IPS DF 4.7 (cell line): ENCODE data around the gene GLIS1.
"Not testable (repeated sequence)": the region's sequence is repeated elsewhere in the genome, so short reads cannot be mapped to it uniquely, and the experiment has no call there.

Experiments
- DNase-seq: peaks from one replicate; pipeline ENCODE4 v3.0.0-alpha.2; 2013; ENCODE audit warnings: low spot score; ENCODE audit errors: extremely low read depth

Gene GLIS1

DNA sequence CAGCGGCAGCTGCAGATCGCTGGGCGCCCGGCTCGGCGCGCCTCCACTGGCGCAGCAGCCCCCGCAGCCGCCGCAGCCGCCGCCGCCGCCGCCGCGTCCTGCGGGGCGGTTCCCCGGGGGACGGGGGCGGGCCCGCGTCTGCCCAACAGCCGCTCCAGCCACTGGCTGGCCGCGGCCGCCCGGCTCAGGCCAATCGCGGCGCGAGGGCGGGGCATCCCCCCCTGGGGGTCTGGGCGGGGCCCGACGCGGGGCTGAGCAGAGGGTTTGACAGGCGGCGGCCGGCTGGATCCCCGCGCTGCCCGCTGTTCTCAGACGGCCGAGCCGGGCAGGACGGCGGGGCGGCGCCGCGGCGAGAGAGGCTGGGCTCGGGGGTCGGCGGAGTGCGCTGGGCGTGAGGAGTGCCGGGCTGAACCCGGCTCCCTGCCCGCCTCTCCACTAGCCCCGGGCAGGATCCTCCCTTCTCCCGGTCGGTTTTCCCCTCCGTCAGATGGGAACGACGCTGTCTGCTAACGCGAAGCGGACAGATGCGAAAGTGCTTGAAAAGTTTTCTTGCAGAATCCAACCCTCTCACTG, at the start of gene GLIS1:
GLIS1 (minus strand) TSS at position 56 of the 573 bp plus-strand sequence. CDS start 1,100 bp downstream, outside the sequence.
- no peak for DNase-seq

DNA sequence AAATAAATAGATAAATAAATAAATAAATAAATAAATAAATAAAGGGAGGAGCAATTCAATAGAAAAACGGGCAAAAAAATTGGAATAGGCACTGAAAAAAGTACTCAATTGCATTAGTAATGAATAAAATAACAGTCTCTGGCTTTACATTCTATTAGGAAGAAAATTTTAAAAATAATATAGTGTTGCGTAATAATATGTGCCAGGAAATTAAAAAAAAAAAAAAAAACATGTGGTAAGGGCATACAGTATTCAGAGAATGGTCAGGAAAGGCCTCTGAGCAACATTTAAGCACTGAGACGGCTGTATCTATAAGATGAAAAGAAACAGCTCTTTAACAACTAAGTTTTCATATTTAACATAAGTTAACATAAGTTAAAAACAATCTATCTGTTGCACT, 48.7 kb upstream of the GLIS1 start:
- no peak for DNase-seq

DNA sequence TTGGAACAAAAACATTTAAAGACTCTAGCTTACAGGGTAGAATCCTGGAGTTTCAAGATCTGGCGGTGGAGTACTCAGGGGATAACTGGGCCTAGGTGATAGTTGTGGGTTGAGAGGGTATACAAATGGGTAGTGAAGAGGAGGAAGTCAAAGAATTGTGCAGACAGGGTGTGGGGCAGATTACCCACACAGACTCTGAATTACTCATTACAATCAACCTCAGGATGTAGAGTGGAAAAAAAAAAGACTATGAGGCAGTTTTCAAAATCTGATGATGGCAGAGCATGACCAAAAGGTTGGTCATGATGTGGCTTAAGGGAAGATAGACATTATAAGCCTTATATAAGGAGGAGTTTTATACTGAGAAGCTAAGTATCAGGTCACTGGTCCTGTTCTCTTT, 44.1 kb upstream of the GLIS1 start:
- DNase-seq = no peak

DNA sequence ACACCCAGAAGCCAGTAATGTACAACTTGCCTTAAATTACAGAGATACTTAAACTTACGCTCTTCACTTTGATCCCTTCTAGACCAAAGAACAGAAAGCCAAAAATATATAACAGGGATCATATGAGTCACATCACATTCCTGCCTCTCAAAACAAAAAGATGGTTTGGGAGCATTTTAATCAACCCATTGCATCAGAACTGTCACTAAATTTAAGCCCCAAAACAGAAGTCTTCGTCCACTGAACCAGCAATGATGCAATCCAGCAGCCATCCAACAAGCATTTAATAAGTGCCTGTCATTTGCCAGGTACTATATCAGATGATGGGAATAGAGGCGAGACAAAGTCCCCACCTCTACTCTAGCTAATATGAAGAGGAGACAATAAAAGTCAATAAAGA, 42.7 kb upstream of the GLIS1 start:
- DNase-seq = no peak

DNA sequence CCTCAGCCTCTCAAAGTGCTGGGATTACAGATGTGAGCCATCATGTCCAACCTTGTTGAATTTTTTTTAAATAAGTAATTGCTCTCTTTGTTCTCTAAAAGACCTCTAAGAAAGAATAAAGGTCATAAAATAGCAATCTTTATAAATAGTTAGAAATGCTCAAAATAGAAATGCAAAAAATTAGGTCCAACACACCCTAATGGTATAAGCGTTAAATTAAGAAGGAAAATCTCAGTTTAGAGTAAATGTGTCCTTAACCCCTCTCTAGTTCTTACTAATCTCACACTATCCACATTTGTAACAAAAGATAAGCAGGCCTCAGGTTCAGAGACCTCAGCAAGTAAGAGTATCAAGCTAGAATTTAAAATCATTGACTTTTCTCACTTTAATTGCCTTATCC, 38.3 kb upstream of the GLIS1 start:
- DNase-seq = no peak

DNA sequence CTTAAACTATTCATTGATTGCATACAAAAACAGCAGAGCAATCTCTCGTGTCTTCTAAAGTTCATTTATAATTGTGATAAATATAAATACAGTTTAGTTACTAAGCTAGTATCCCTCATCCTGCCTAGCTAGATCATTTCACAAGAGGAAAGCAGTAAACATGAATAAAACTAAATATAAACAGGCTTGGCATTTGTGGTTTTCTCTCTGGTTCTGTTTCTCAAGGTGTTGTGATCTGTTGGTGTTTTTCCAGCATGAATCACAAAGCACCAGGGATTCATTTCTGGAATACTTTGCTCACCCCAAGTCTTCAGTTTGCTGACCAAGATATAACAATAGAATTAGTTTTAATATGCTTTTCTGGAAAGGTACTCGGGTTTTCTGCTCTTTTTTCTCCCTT, 32.7 kb upstream of the GLIS1 start:
- DNase-seq = no peak

DNA sequence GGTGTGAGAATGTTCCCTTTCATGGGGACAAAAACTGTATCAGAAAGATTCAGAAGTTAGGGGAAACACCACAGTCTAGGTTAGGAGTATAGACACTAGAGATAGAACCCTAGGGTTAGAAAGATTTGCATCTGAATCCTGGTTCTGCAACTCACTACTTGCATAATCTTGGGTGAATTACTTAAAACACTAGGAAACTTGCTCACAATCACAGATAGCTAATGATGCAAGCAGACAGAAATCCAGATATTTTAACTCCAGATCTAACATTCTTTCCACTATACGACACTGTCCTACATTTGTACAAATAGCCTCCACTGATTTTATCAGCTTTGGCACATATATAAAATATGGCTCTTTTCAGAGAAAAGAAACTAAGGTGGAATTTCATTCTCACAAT, 30.8 kb upstream of the GLIS1 start:
- no peak for DNase-seq

DNA sequence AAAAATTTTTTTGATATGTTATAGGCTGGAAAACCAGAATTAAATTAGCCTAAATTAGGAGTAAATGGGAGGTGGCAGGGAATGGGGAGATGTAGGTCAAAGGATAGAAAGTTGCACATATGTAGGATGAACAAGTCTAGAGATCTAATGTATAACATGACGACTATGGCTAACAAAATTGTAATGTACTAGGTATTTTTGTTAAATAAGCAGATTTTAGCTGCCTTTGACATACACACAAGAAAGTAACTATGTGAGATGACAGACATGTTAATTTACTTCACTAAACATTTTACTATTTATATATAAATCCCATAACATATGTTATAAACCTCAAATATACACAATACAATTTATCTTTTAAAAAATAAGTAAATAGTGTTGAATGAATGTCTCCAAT, 30.2 kb upstream of the GLIS1 start:
- DNase-seq = no peak

DNA sequence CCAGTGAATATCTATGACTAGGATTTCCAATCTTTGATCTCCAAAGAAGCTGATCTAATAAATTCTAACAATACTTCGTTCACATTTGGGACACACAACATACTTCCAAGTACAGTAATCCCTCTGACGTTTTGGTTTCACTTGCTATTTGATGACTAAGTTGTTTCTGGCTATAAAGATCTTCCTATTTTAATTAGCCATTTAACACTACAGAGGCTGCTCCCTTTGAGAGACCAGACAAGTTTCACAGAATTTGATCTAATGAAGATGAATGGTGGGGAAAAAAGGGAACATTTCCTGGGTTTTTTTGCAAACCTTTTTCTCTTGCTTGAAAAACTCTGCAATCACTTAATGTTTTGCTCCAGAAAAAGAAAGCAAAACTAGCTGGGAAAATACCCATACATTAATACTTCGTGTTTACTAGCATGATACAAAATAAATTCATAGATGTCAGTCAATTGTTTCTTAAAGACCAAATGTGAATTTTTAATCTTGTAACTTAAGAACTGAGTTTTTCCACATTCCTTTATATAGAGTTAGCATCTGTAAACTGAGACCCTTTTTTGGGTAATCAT, 28.0 kb upstream of the GLIS1 start:
- no peak for DNase-seq

DNA sequence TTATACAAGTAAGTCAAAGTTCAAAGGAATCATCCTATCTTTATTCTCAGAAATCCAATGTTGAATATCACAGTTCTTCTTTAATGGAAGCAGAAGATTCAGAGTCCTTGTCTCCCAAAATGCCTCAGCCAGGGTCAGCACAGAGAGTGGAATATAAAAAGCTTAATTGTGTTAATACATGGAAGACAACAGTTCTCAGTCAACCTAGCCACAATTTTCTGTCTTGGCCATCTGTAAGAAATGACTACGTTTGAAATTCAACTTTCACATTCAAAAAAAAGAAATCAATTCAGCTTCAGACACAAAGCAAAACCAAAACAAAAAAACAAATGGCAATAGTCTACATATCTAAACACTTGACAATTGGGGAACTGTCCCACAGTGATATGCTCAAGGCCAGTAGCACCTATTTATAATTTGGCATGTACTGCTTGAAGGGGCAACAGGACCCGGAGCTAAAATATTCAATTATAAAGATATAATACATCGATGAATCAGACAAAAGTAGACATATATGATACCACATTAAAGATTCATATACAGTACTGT, 27.3 kb upstream of the GLIS1 start:
- DNase-seq = no peak

DNA sequence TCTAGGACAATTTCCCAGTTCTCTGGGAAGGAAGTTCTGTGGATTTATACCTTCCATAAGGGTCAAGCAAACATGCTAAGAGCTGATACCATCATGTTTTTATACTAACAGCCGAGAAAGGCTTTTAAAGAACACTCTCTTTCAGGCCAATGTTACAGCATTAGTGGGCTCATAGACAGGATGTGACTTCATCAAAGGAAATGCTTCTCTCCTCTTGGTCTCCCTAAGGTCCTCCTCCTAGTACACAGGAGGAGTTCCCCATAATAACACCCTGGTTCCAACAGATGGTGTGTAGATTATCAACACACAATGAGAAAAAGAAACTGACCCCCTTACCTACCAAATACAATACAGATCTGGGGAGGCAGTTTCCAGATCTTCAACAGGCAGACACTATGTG, 26.7 kb upstream of the GLIS1 start:
- DNase-seq = no peak

DNA sequence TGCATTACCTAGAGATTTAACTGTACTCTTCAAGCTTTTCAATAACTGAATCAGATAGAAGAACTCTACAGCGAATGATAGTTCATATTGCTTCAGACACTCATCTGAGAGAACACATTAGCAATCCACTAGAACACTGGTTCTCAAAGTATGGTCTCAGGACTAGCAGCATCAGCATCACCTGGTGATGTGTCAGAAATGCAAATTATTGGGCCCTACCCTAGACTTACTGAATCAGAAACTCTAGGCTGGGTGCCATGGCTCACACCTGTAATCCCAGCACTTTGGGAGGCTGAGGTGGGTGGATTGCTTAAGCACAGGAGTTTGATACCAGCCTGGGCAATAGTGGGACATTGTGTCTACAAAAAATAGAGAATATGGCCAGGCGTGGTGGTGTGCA, 24.9 kb upstream of the GLIS1 start:
- no peak for DNase-seq

DNA sequence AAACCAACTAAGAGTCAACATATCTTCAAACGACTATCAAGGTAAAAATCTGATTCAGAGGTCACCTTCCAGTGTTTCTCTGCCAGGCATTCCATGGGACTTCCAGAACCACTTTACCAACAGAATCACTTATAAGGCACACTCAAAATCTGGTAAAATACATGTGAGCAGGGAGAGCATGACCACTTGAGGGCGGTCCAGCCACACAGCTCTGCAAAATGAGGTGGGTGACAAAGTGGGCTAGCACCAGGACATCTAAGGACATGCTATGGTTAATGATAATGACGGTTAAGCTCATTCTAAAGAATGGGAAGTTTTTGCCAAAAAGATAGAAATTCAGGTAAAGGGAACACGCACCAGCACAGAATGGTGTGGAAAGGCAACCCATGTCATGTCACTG, 24.5 kb upstream of the GLIS1 start:
- no peak for DNase-seq

DNA sequence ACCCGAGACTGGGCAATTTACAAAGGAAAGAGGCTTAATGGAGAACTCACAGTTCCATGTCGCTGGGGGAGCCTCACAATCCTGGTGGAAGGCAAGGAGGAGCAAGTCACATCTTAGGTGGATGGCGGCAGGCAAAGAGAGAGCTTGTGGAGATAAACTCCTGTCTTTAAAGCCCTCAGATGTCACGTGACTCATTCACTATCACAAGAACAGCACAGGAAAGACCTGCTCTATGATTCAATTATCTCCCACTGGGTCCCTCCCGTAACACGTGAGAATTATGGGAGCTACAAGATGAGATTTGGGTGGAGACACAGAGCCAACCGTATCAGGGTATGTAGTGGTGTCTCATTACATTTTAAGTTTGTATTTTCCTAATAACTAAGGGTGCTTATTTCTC, 21.5 kb upstream of the GLIS1 start:
- DNase-seq = not testable (repeated sequence)

DNA sequence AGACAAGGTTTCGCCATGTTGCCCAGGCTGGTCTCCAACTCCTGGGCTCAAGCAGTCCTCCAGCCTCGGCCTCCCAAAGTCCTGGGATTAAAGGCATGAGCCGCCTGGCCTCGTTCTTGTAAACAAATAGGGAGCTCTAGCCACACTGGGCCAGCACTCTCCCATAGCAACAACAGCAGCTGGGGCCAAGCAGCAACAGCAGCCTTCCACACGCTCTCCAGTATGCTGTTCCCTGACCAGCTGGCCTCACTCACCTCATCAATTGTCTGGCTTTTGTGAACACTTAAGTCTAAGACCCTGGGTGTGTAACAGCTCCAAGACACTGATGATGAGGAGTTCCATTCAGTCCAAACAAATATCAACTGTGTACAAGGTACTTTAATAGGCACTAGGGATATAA, 16.9 kb upstream of the GLIS1 start:
- no peak for DNase-seq

DNA sequence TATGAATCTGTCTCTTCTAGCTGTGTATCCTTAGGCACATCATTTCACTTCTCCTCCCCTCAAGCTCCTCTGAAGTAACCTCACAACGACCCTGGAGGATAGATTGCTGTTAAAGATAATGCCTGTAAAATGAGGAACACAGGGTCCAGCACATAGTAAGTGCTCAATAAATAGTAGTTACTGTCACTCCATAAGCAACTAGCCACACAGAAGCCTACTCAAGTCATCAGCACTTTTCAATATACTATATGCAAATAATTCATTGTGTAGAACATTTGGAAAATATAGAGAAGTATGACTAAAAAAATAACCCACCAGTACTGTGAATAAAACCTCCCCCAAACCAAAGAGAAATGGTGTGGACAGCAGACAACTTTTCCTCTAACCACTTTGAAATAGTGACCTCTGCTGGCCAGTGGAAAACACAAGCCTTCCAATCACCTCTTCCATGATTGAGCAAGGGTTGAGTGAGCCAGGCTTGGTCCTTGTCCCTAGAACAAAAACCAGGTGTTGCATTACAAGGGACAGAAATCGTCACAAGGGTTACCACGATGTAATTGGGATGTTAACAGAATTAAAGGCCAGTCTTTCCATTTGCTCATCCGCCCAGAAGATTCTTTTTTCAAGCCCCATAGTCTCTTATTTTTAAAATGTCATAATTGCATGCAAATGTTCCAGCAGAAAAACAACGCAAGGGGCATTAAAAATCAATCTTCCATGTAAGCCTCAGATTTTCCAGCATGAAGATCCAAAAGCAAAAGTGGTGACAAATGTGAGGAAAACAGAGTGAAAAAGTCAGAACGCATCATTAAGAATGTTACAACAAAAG, 15.7 kb upstream of the GLIS1 start:
- no peak for DNase-seq

DNA sequence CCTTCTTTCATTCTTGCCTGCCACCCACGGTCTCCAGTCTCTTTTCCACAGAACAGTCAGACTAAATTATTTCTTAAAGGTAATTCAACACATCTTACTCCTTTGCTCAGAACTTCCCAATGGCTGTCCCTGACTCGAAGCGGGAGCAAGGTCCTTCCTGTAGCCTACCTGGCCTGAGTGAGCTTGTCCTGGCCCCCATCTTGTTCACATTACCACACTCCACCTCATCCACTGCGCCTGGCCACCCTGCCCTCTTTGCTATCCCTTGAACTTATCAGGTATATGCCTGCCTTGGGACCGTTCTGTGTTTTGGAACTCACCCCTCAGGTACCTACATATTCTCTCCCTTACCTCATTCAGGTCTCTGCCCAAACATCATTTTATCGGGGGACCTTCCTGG, 13.3 kb upstream of the GLIS1 start:
- DNase-seq = no peak

DNA sequence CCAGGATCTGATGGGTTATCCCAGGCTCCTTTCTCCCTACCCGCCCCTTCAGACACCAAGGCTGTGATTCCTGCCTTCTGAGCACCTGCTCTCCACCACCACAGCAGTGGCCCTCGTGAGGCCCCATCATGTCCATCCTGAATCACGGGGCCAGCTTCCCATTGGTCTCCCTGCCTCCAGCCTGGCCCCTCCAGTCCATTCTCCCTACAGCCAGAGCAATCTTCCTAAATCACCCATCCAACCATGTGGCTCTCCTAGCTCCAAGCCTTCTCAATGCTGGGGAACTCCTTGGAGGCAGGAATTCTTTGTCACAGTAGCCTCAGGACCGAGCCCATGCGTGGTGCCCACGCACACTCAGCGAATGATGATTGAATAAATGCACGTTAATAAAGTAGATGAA, 8.9 kb upstream of the GLIS1 start:
- no peak for DNase-seq

DNA sequence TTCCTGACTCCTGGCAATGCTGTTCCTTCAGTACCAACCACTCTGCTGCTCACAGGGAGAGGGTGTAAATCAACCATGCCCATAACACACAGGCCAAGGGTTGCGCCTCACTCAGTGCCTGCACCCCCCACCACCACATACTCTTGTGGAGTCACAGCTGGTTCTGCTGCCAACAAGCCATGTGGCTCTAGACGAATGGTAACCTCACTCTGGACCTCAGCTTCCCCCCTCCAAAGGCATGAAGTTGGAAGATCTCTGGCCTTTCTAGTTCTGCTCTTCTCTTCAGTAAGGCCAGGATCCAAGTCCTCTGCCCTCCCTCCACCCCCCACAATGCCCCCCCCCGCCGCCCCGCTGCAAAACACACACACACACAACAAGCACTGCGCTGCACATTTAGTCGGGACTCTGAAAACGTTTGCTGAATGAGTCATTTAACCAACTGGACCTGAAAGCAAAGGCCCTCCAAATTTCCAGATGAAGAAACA, 1.7 kb upstream of the GLIS1 start:
- DNase-seq = no peak

DNA sequence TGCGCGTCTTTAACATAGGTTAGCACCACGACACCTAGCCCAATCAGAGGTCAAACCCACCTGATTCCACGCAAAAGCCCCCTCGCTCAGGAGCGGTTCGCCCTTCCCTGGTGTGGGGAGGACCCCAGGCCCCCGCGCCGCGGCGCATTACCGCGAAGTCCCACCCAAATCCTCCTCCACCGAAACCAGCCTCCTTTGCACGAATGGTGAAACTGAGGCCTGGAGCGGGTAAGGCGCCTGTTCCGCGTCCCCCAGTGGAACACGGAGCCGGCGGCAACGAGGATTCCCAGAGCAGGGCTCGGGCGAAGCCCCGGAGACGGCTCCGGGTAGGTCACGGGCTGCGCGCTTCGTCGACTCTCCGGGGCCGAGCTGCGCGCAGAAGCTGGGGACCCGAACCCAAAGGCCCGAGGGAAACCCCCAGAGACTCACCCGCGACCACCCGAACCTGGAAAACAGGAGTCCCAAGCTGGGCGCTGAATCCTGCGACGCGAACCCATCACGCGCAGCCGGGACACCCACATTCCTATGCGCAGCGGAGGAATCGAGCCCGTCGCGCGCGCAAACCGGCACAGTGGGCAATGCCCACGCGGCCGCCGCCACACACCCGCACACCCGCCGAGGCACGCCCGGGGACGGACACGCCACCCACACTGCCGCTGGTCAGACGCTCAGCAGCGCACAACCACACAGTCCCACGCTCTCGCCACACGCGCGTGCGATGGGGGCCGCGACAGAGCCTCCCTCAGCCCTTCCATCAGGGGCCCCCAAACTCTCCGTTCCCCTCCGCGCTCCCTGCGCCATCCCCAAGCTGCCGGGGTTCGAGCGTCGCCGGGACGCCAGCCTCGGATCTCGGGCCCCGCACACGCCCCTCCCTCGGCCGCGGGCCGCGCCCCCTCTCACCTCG, 507 bp downstream of the GLIS1 start:
- no peak for DNase-seq

DNA sequence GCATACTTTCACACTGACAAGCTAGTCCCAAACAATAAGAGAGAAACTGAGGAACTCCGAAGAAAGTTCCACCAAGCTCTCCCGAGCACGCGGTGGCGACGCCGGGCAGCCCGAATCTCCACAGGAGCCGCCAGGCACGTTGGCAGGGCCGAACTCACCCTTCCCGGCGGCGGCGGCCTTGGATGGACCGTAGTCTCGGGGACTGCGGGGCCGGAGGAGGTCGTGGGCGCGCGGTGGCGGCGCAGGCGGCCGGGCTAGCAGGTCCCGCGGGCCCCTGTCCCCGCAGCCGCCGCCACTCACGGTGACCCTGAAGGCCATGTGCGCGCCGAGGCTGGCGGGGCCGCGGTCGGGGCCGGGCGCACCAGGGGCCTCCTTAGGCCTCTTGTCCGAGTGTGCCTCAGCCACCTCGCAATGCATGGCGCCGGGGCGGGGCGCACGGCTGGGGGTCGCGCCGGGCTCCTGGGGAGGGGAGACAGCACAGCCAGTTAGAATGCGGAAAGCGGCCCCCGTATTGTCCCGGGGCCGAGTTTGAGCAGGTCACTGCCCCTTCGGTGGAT, 1.2 kb downstream of the GLIS1 start:
- DNase-seq = no peak
